Gastrocnemius medialis (tissue), 4 donors: Measurements from ENCODE around the gene FGF2.

Experiments used
- CTCF ChIP-seq, 5 experiments: fragments of 450-650 bp in 3 of 5; fragments of 200-600 bp in 2 of 5; sonication (generic) in 2 of 5; IDR thresholded peaks in 4 of 5; conservative IDR thresholded peaks in 1 of 5; 1 replicate in 4 of 5; 2 replicates in 1 of 5; pipeline ENCODE4 v1.5.1; 2016 to 2019; ENCODE audit warnings: antibody characterized with exemption in 5 of 5, mild to moderate bottlenecking in 3 of 5, moderate library complexity in 3 of 5
- POLR2A ChIP-seq, 2 donors: fragments of 450-650 bp; IDR thresholded peaks; one replicate each; pipeline ENCODE4 v1.6.1; 2017; ENCODE audit warnings: antibody characterized with exemption in 2 of 2, mild to moderate bottlenecking in 2 of 2, moderate library complexity in 2 of 2

GRCh38 chr4:122797405-122798094, 29.1 kb upstream of the FGF2 start:
- no peak for TF ChIP-seq CTCF (IDR thresholded peaks at IDR 0.05 in 4 of 5, conservative IDR thresholded peaks at IDR 0.05 in 1 of 5)
- TF ChIP-seq POLR2A (IDR thresholded peaks at IDR 0.05), result no peak
